ENCODE measurements around the gene DAPK1. TPM values are rescaled to one million over a fixed set of nuclear protein-coding genes. Genes with fewer than 3 reads are reported as not detected.

Gene DAPK1
- total and polyA plus RNA-seq, 4 donors, result 33.0 to 301 (median 94.1) TPM

- WGBS, 2 donors, result 96 to 97% methylated on average over 4 of the region's 4 CpGs
- Histone ChIP-seq H3K36me3 (ENCODE audit: control insufficient read depth in 4 of 4, insufficient read depth in 4 of 4, low read length in 4 of 4) (peaks cover 0 to 3% (median 0%) of the 10 kb centered on the region in 4 donors), H3K27me3 (ENCODE audit: control insufficient read depth in 3 of 3, insufficient read depth in 3 of 3, low read length in 2 of 3) (no peaks in the 10 kb centered on the region), H3K9ac (ENCODE audit: insufficient read depth in 1 of 2, low read length in 2 of 2) (no peak overlapping the region), H3K4me1 (ENCODE audit: control insufficient read depth in 5 of 5, insufficient read depth in 5 of 5, low read length in 5 of 5) (peaks cover 0 to 41% (median 5%) of the 10 kb centered on the region in 5 donors), H3K4me3 (no peak overlapping the region), H3K27ac (ENCODE audit: low read depth in 1 of 2, low read length in 1 of 2) (no peak overlapping the region), H3K9me3 (ENCODE audit: control insufficient read depth in 4 of 4, insufficient read depth in 3 of 4, low read length in 3 of 4) (no peaks in the 10 kb centered on the region)
- no peak for TF ChIP-seq CTCF (IDR thresholded peaks at IDR 0.05; ENCODE audit: control extremely low read depth, extremely low read depth)
- no peak for DNase-seq
- no peak for ATAC-seq (ENCODE audit: insufficient read depth, low FRiP score)
Observed at GRCh38 chr9:87534036-87534435, 36.4 kb downstream of the DAPK1 start.

GRCh38 chr9:87534957-87535356 is 37.3 kb downstream of the DAPK1 start:
- WGBS, 2 donors, result 95 to 97% methylated on average over 2 of the region's 2 CpGs
- DNase-seq, result no peak
- no peak for TF ChIP-seq CTCF (IDR thresholded peaks at IDR 0.05; ENCODE audit: control extremely low read depth, extremely low read depth)

GRCh38 chr9:87535817-87536539 is 38.3 kb downstream of the DAPK1 start:
- Histone ChIP-seq H3K9ac (ENCODE audit: insufficient read depth in 1 of 2, low read length in 2 of 2) (no peak overlapping the region), H3K36me3 (ENCODE audit: control insufficient read depth in 4 of 4, insufficient read depth in 4 of 4, low read length in 4 of 4) (peaks cover 0 to 14% (median 6%) of the 10 kb centered on the region in 4 donors), H3K9me3 (ENCODE audit: control insufficient read depth in 4 of 4, insufficient read depth in 3 of 4, low read length in 3 of 4) (no peaks in the 10 kb centered on the region), H3K4me3 (no peak overlapping the region), H3K27ac (ENCODE audit: low read depth in 1 of 2, low read length in 1 of 2) (peak overlapping the region in 1 of 2 donors; percentile 1), H3K27me3 (ENCODE audit: control insufficient read depth in 3 of 3, insufficient read depth in 3 of 3, low read length in 2 of 3) (no peaks in the 10 kb centered on the region), H3K4me1 (ENCODE audit: control insufficient read depth in 5 of 5, insufficient read depth in 5 of 5, low read length in 5 of 5) (peaks cover 0 to 26% (median 5%) of the 10 kb centered on the region in 5 donors)
- 71 to 73% methylated on average over 8 of the region's 8 CpGs for WGBS, 2 donors
- ATAC-seq (ENCODE audit: insufficient read depth, low FRiP score), result no peak
- no peak for DNase-seq
- no peak for TF ChIP-seq CTCF (IDR thresholded peaks at IDR 0.05; ENCODE audit: control extremely low read depth, extremely low read depth)

More at GRCh38 chr9:87534957-87535356, 37.3 kb downstream of the DAPK1 start:
- H3K36me3 ChIP-seq (ENCODE audit: control insufficient read depth in 4 of 4, insufficient read depth in 4 of 4, low read length in 4 of 4), result peaks cover 0 to 6% (median 2%) of the 10 kb centered on the region in 4 donors
- peaks cover 0 to 34% (median 5%) of the 10 kb centered on the region in 5 donors for H3K4me1 ChIP-seq (ENCODE audit: control insufficient read depth in 5 of 5, insufficient read depth in 5 of 5, low read length in 5 of 5)
- no peak overlapping the region for H3K27ac ChIP-seq (ENCODE audit: low read depth in 1 of 2, low read length in 1 of 2)
- no peak overlapping the region for H3K9ac ChIP-seq (ENCODE audit: insufficient read depth in 1 of 2, low read length in 2 of 2)
- no peak overlapping the region for H3K4me3 ChIP-seq
- no peaks in the 10 kb centered on the region for H3K9me3 ChIP-seq (ENCODE audit: control insufficient read depth in 4 of 4, insufficient read depth in 3 of 4, low read length in 3 of 4)
- H3K27me3 ChIP-seq (ENCODE audit: control insufficient read depth in 3 of 3, insufficient read depth in 3 of 3, low read length in 2 of 3), result no peaks in the 10 kb centered on the region
- no peak for ATAC-seq (ENCODE audit: insufficient read depth, low FRiP score)

Data from lung (tissue), 12 donors.